KBM-7 (cell line): ENCODE results near the gene AKAP11.

Source experiments
- DNase-seq: peaks from one replicate; pipeline ENCODE4 v3.0.0-alpha.2; 2015
- in situ Hi-C: fragments of 300-500 bp; cut with MboI; formaldehyde crosslinking; loops from 2 replicates; pipeline ENCODE4 v1.14.3; 2020; ENCODE audit warnings: low sequenced_read_pairs, low pct_unique_long_range_greater_than_20kb, mixed read lengths

The AKAP11 gene

GRCh38 chr13:42327725-42328124 is 55.8 kb downstream of the AKAP11 start:
- in situ Hi-C loops: no loop called here
- no peak for DNase-seq

GRCh38 chr13:42328672-42329071 is 56.7 kb downstream of the AKAP11 start:
- DNase-seq: peak; percentile 34
- in situ Hi-C loops: no loop called here

- in situ Hi-C loops: no loop called here
- no peak for DNase-seq
Observed at GRCh38 chr13:42329239-42329638, 57.3 kb downstream of the AKAP11 start.

GRCh38 chr13:42331009-42331408 is 59.1 kb downstream of the AKAP11 start:
- no peak for DNase-seq
- in situ Hi-C loops: no loop called here

- in situ Hi-C loops: no loop called here
- peak; percentile 10 for DNase-seq
Observed at GRCh38 chr13:42333613-42334328, 61.8 kb downstream of the AKAP11 start.

- in situ Hi-C loops: no loop called here
- DNase-seq: no peak
Observed at GRCh38 chr13:42334329-42334706, 62.4 kb downstream of the AKAP11 start.

GRCh38 chr13:42337808-42338600 is 66.1 kb downstream of the AKAP11 start:
- in situ Hi-C loops: no loop called here
- no peak for DNase-seq

GRCh38 chr13:42345367-42345766 is 73.4 kb downstream of the AKAP11 start:
- no peak for DNase-seq
- in situ Hi-C loops: no loop called here

GRCh38 chr13:42348576-42348975 is 76.6 kb downstream of the AKAP11 start:
- DNase-seq: no peak
- in situ Hi-C loops: no loop called here

GRCh38 chr13:42350141-42350540 is 78.2 kb downstream of the AKAP11 start:
- no peak for DNase-seq
- in situ Hi-C loops: no loop called here

GRCh38 chr13:42354241-42355091 is 82.5 kb downstream of the AKAP11 start:
- DNase-seq: no peak
- in situ Hi-C loops: no loop called here

- in situ Hi-C loops: no loop called here
- no peak for DNase-seq
Observed at GRCh38 chr13:42355092-42355485, 83.1 kb downstream of the AKAP11 start.

- in situ Hi-C loops: no loop called here
- no peak for DNase-seq
Observed at GRCh38 chr13:42355491-42356183, 83.7 kb downstream of the AKAP11 start.

GRCh38 chr13:42356184-42356575 is 84.2 kb downstream of the AKAP11 start:
- no peak for DNase-seq
- in situ Hi-C loops: no loop called here

GRCh38 chr13:42360046-42360574 is 88.2 kb downstream of the AKAP11 start:
- in situ Hi-C loops: no loop called here
- no peak for DNase-seq

- peak; percentile 32 for DNase-seq
- in situ Hi-C loops: no loop called here
Observed at GRCh38 chr13:42361701-42362100, 89.7 kb downstream of the AKAP11 start.

GRCh38 chr13:42363941-42364612 is 92.1 kb downstream of the AKAP11 start:
- DNase-seq: no peak
- in situ Hi-C loops: no loop called here

GRCh38 chr13:42364613-42365000 is 92.7 kb downstream of the AKAP11 start:
- in situ Hi-C loops: no loop called here
- no peak for DNase-seq

- in situ Hi-C loops: no loop called here
- peak; percentile 18 for DNase-seq
Observed at GRCh38 chr13:42367831-42368230, 95.9 kb downstream of the AKAP11 start.
